HG02642 (cell line): ENCODE results near the gene CCDC152.

ENCODE experiments used
- ATAC-seq: cut with Tn5 transposase; IDR thresholded peaks from one replicate; pipeline ENCODE4 v1.9.1; 2021; ENCODE audit warnings: mild to moderate bottlenecking; ENCODE audit not compliant: unreplicated experiment, poor library complexity

Gene CCDC152

GRCh38 chr5:42772265-42772993 is 15.8 kb downstream of the CCDC152 start:
- no peak for ATAC-seq

GRCh38 chr5:42779083-42779482 is 22.5 kb downstream of the CCDC152 start:
- no peak for ATAC-seq

DNA sequence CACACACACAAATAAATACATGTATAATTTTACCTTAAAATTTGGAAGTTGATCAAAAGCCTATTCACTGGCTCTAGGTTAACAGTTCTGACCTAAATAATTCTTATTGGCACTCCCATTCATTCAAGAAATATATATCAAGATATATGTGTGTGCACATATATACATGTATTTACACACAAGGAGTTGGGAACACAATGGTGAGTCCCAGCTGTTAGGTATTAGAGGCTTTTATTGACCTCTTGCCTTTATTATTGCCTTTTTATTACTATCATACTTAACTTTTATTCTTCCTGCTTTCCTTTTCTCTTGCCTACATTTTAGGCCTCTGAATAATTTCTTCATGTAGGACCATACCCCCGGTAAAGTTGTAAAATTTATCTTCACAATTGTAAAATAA is 25.0 kb downstream of the CCDC152 start:
- ATAC-seq: no peak

GRCh38 chr5:42784132-42784531 is 27.5 kb downstream of the CCDC152 start:
- ATAC-seq: no peak

DNA sequence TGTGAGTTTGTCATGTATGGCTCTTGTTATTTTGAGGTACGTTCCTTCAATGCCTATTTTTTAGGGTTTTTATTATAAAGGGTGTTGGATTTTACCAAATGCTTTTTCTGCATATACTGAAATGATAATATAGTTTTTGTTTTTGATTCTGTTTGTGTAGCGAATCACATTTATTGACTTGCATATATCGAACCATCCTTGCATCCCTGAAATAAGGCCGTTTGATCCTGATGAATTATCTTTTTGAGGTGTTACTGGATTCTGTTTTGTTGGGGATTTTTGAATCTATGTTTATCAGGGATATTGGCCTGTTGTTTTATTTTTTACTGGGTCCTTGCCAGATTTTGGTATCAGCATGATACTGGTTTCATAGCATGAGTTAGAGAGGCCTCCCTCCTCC is 29.1 kb downstream of the CCDC152 start:
- ATAC-seq: no peak

DNA sequence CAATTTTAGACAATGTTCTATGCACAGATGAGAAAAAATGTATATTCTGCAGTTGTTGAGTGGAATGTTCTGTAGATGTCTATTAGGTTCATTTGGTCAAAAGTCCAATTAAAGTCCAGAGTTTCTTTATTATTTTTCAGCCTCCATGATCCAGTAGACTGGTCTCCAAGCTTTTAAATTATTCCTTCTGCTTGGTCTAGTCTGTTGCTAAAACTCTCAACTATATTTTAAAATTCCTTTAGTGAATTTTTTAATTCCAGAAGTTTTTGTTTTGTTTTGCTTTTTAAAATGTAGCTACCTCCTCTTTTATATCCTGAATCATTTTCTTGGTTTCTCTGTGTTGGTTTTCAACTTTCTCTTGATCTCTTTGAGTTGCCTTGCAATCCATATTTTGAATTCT is 30.5 kb downstream of the CCDC152 start:
- no peak for ATAC-seq

DNA sequence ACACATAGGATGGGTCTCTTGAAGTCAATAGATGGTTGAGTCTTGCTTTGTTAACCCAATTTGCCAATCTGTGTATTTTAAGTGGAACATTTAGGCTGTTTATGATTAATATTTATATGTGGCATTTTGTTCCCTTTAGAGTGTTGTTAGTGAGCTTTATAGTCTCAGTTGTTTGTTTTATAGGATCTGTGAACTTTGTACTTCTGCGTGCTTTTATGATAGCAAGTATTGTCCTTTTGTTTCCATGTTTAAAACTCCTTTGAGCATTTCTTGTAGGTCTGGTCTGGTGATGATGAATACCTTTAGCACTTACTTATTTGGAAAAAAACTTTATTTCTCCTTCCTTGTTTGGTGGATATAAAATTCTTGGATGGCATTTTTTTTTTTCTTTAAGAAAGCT is 31.2 kb downstream of the CCDC152 start:
- ATAC-seq: no peak

DNA sequence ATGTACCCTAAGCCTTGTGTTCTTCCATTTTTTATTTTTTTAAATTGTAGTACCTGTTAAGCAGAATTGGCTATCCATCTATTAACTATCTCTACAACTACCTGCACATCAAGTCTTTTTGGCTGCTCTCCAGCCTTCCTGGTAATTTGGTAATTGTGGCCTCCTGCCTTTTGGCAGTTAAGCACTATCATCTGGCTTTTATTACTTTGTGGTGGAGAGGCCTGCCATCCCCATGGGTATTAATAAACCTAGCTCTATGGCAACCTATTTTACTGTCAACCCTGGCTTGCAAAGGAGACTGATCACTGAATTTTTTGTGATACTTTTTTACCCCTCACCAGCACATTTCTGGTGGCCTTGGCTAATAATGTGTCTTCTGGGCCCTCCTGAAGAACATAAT is 34.5 kb downstream of the CCDC152 start:
- ATAC-seq: no peak

DNA sequence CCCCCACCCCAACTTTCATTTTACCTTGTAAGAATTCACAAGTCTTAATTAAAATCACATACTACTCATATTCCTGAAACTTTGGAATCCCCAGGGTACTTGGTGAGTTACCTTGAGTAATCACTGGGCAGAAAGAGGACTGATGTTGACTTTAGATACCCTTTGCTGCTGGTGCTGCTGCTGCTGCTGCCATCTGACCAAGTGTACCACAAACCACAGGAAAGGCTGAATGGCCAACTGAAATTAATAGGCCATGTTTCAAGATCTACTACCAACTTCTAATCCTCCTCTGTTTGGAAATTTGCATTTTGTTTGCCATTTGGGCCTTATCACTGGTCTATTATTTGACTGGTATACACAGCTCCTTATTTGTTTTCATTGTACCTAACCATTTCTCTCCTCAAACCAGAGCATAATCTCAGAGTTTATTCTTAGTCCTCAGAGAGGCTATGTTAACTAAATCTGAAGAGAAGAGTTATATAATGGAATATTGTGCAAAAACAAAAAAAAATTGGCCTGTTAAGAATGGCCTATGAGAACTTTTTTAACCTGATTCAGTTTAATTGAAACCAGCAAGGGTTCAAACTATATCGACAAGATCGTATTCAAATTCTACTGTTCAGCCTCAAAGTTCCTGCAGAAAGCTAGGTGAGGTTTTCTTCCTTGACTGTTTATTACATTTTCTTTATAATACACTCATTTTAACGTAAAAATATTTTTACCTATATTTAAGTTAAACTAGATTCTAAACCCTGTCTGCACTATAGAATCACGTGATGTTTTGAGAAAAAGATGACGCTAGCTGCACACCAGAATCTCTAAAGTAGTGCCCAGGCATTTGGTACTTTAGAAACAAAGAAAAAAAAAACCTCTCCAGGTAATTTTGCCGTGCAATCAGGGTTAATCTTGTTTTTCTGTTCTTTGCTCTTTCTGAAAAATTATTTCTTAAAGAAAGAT is 41.9 kb downstream of the CCDC152 start:
- ATAC-seq: no peak

DNA sequence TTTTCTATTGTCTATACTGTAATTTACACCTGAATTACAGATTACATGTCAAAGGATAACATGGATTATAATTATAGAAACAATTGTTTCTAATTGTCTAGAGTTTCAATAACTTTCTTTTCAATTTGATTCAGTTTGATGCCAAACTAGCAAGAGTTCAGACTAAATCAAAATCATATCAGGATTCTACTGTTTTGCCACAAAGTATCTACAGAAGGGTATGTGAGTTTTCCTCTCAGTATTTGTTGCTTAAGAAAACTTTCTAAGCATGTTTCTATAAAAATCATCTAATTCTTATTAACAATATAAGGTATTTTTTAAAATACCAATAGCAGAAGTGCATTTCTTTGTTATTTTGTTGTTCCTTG is 42.6 kb downstream of the CCDC152 start:
- ATAC-seq: no peak

- no peak for ATAC-seq
Observed at GRCh38 chr5:42799668-42800114, 43.1 kb downstream of the CCDC152 start.

GRCh38 chr5:42800748-42801330 is 44.2 kb downstream of the CCDC152 start:
- ATAC-seq: no peak

GRCh38 chr5:42801516-42802166 is 45.0 kb downstream of the CCDC152 start:
- no peak for ATAC-seq

DNA sequence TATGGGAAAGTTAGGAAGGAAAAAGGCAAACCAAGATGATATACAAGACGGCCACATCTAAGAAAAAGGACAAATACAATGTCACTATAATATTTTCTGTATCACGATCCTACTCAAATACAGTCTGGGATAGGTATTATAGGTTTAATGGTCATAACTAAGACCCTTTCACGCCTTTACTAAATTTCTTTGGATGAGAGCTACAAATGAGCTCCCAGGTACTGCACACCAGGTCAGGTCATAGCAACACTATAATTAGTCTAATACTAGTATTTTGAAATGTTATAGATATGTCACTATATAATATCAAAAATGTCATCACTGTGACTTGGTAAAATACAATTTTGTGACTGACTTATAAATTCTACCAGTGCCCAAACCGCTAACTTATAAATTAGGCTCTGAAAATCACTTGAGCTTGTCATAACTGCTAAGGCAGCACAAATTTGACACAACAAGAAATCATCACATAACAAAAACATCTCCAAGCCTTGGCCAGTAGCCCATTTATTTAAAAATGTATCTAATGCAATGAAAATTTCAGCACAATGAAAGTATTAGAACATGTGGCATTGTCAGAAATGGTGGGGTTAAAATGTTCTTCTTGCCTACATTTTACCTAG is 48.2 kb downstream of the CCDC152 start:
- ATAC-seq: no peak

DNA sequence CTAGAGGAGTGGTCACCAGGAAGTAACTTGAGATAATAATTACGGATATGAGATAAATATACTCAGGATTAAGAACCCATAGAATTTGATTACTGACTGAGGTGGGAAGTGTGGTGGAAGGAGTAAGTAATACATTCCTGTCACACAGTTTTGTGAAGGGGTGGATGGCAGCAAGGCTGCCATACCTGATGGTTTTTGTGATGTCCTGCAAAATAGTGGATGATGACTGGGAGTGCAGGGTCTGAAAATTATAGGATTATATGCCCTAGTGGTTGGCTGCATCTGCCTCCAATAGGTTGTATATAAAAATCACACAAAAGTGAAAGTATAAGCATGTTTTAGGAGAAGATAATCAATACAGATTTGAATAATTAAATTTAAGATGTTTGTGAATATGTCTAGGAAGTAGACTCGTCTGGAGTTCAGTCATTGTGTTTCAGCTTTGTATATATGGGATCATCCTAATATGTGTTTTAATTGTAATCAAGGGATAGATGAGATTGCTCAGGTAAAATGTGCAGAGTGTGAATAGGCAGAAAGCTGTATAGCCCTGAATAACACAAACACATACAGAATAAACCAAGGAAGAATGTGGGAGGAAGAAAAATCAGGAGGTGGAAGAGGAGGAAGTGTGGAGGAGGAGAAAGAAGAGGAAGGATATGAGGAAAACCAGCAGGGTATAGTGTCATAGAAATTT is 49.5 kb downstream of the CCDC152 start:
- no peak for ATAC-seq

- ATAC-seq: no peak
Observed at GRCh38 chr5:42806701-42807262, 50.2 kb downstream of the CCDC152 start.

GRCh38 chr5:42807722-42808447 is 51.3 kb downstream of the CCDC152 start:
- no peak for ATAC-seq

DNA sequence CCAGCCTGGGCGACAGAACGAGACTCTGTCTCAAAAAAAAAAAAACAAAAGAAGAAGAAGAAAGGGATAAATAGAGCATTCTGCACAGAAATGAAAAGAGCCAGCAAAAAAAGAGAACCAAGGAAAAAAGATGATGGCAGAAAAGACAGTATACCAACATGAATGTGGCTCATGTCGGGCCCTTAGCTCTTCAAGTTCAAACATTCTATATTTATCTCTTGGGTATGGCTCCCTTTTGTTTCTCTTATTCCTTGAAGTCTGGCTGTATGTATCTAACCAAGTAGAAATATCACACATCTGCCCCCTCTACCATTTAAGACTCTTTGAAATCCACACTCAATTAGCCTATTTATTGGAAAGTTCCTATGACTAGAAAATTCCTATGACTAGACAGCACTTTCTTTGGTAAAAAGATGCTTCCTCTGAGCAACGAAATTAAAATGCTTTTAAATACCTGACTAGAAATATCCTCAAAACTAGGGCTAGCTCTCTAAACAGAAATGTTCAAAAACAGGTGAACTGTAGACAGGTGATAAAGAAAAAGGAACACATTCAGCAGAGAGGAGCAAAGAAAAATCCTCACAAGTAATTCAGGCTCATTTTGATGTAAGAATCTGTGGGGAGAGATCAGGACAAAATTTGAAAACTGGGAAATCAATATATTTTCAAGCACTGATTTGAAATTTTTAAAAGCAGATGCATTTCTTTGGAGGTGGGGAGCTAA is 52.4 kb downstream of the CCDC152 start:
- no peak for ATAC-seq
